ENCODE data around the gene GHRH. TPM values are rescaled to one million over a fixed set of nuclear protein-coding genes. Genes with fewer than 3 reads are reported as not detected.

GHRH gene
- polyA plus RNA-seq, 1 experiment: not detected

DNA sequence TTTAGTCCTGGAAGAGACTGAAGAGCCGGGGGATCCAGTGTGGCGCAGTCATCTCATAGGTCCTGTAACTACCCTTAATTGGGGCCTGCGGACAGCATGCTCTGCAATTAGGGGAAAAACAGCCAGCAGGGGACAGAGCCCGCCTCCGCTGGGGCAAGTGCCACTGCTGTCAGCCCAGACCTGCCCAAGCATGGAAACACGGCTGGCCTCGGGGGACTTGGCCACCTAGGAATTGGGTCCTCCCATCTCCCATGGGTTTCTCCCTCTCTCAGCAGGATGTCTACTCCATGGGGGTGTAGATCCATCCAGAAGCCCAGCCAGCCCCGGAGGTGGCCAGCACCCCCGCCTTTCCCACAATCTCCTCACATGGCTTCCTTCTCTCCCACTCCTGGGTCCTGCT lies 3.6 kb downstream of the GHRH start:
- ChIA-PET CTCF (interaction anchor here (0.7 kb wide), 1 partner anchor 60 kb away, joined by 3 read pairs; no protein-coding TSS in a partner anchor), POLR2A (no interaction called here)
- no peak for DNase-seq (ENCODE audit: low read depth)
- TF ChIP-seq, protein P1, sequence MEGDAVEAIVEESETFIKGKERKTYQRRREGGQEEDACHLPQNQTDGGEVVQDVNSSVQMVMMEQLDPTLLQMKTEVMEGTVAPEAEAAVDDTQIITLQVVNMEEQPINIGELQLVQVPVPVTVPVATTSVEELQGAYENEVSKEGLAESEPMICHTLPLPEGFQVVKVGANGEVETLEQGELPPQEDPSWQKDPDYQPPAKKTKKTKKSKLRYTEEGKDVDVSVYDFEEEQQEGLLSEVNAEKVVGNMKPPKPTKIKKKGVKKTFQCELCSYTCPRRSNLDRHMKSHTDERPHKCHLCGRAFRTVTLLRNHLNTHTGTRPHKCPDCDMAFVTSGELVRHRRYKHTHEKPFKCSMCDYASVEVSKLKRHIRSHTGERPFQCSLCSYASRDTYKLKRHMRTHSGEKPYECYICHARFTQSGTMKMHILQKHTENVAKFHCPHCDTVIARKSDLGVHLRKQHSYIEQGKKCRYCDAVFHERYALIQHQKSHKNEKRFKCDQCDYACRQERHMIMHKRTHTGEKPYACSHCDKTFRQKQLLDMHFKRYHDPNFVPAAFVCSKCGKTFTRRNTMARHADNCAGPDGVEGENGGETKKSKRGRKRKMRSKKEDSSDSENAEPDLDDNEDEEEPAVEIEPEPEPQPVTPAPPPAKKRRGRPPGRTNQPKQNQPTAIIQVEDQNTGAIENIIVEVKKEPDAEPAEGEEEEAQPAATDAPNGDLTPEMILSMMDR (IDR thresholded peaks at IDR 0.05; ENCODE audit: insufficient read depth, low read depth, low read length): no peak
- no peak overlapping the region for H3K4me3 ChIP-seq (ENCODE audit: low read depth, low read length)
- H3K36me3 ChIP-seq (ENCODE audit: control insufficient read depth, insufficient read depth, low read length): no peaks in the 10 kb centered on the region
- H3K27me3 ChIP-seq (ENCODE audit: control insufficient read depth, insufficient read depth, low read length): peaks cover 20% of the 10 kb centered on the region

DNA sequence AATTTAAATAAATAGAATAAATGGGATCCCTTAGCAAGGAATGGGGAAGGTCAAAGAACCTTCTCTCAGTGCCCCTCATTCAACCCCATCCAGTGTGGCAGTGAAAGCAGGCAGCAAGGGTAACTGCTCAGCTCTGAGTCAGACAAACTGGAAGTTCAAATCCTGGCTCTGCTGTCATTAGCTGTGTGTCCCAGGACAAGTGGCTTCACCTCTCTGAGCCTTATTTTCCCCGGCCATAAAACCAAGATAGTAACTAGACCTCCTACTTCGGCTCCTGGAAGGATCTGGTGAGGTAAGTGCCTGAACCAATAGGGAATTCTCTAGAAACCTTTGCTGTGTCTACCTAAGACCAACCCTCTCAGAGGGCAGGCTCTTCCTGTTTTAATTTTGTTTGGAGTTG lies 4.1 kb downstream of the GHRH start:
- no peak for DNase-seq (ENCODE audit: low read depth)
- TF ChIP-seq, protein P1 (IDR thresholded peaks at IDR 0.05; ENCODE audit: insufficient read depth, low read depth, low read length): no peak
- CTCF ChIA-PET: interaction anchor here (1.0 to 1.6 kb wide), 2 partner anchors 13 to 62 kb away, joined by 4 read pairs; no protein-coding TSS in a partner anchor
- Histone ChIP-seq H3K4me3 (ENCODE audit: low read depth, low read length) (no peak overlapping the region), H3K27me3 (ENCODE audit: control insufficient read depth, insufficient read depth, low read length) (peaks cover 18% of the 10 kb centered on the region), H3K36me3 (ENCODE audit: control insufficient read depth, insufficient read depth, low read length) (no peaks in the 10 kb centered on the region)
- POLR2A ChIA-PET: no interaction called here

DNA sequence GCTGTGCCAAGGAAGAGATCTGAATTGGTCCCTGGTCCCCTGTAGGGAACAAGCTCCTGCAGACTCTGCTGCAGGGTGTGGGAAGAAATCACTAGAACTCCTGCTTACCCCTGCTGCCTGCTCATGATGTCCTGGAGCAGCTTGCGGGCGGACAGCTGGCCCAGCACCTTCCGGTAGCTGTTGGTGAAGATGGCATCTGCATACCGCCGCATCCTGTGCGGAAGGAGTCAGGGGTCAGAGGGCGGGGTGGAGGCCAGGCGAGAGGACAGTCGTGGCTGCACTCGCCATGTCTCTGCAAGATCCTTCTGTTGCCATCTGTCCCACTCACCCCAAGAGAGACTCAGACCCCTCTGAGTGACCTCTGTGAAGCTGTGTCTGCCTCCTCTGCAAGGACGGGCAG lies 5.3 kb downstream of the GHRH start:
- no peak for DNase-seq (ENCODE audit: low read depth)
- H3K4me3 ChIP-seq (ENCODE audit: low read depth, low read length): no peak overlapping the region
- POLR2A ChIA-PET: no interaction called here
- TF ChIP-seq, protein P1 (IDR thresholded peaks at IDR 0.05; ENCODE audit: insufficient read depth, low read depth, low read length): no peak
- H3K36me3 ChIP-seq (ENCODE audit: control insufficient read depth, insufficient read depth, low read length): no peaks in the 10 kb centered on the region
- CTCF ChIA-PET: interaction anchor here (0.8 to 1.8 kb wide), 3 partner anchors 12 to 61 kb away, joined by 4 to 5 read pairs (median 4); no protein-coding TSS in a partner anchor
- peaks cover 18% of the 10 kb centered on the region for H3K27me3 ChIP-seq (ENCODE audit: control insufficient read depth, insufficient read depth, low read length)

DNA sequence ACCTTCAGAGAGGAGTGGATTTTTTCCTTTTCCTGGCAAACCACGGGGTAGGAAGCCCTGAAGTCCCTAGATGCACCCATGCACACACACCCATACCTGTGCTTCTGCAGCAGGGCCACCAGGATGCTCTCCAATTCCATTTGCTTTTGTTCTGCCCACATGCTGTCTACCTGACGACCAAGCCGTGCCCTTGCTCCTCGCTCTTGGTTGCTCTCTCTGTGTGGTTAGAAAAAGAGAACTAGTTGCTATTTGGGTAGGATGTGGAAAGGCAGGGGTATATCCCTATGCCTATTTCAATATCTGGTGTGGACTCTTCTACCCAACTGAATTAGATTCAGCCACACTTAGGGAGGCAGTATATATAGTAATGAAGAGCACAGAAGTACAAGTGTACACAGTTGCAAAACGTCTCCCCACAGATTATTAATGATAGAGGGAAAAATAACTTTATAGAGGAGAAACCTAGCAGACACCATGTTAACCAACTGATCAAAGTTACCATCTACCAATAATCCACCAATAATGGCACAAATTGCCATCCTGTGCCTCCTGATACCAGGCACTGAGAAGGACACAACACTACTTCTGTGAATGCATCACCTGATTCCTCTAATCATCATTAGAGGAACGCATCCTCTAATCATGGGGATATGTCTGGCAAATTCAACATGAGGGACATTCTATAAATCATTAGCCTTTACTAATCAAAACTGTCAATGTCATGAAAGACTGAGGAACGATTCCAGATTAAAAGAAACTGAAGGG lies 7.3 kb downstream of the GHRH start:
- POLR2A ChIA-PET: no interaction called here
- TF ChIP-seq, protein P1 (IDR thresholded peaks at IDR 0.05; ENCODE audit: insufficient read depth, low read depth, low read length): no peak
- no peak for DNase-seq (ENCODE audit: low read depth)
- CTCF ChIA-PET: interaction anchor here (1.8 kb wide), 1 partner anchor 10 kb away, joined by 5 read pairs; no protein-coding TSS in a partner anchor
- Histone ChIP-seq H3K27me3 (ENCODE audit: control insufficient read depth, insufficient read depth, low read length) (peaks cover 7% of the 10 kb centered on the region; the same call in 1 of the 2 replicates), H3K36me3 (ENCODE audit: control insufficient read depth, insufficient read depth, low read length) (no peaks in the 10 kb centered on the region), H3K4me3 (ENCODE audit: low read depth, low read length) (no peak overlapping the region)

DNA sequence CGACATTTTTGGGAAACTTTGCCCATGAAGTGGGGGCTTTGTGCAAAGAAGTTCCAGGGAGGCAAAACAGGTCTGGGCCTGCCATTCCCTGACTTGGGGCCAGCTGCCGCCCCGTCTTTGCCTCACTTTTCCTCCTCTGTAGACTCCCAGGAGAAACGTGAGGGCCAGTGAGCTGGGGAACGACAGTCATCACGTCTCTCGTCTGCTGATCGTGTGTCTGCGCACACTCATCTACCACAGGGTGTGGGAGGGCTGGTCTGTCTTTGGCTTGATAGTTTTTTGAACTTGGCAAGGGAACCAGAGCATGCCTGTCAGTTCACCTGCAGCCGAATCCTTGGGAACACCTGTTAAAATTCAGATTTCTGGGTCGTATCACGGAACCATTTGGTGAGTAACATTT lies 8.5 kb downstream of the GHRH start:
- TF ChIP-seq, protein P1 (IDR thresholded peaks at IDR 0.05; ENCODE audit: insufficient read depth, low read depth, low read length): no peak
- Histone ChIP-seq H3K4me3 (ENCODE audit: low read depth, low read length) (no peak overlapping the region), H3K36me3 (ENCODE audit: control insufficient read depth, insufficient read depth, low read length) (no peaks in the 10 kb centered on the region), H3K27me3 (ENCODE audit: control insufficient read depth, insufficient read depth, low read length) (peaks cover 6% of the 10 kb centered on the region; the same call in 1 of the 2 replicates)
- POLR2A ChIA-PET: no interaction called here
- no peak for DNase-seq (ENCODE audit: low read depth)
- CTCF ChIA-PET: interaction anchor here (0.8 kb wide), 1 partner anchor 14 kb away, joined by 3 read pairs; no protein-coding TSS in a partner anchor
